NCI-H1092 treated with DMSO at 0.1 percent for 48 hours (cell line): ENCODE data around the gene MYOC.
"Not testable (repeated sequence)": the region's sequence is repeated elsewhere in the genome, so short reads cannot be mapped to it uniquely, and the experiment has no call there.

Experiments used
- DNase-seq: peaks from one replicate; lab custom pipeline; 2025; lab: John Stamatoyannopoulos, UW

MYOC gene

DNA sequence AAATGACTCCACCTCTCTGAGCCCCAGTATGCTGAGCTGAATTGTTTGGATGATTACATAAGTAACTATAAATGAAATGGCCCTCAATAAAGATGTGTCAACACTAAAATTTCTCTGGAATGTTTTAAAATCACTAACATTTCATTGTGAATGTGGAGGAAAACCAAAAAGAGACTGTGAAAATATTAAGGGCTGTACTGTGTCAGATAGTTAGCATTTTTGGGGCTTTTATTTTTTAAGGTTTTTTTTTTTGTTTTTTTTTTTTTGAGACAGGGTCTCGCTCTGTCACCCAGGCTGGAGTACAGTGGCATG is 6.3 kb downstream of the MYOC start:
- no peak for DNase-seq

DNA sequence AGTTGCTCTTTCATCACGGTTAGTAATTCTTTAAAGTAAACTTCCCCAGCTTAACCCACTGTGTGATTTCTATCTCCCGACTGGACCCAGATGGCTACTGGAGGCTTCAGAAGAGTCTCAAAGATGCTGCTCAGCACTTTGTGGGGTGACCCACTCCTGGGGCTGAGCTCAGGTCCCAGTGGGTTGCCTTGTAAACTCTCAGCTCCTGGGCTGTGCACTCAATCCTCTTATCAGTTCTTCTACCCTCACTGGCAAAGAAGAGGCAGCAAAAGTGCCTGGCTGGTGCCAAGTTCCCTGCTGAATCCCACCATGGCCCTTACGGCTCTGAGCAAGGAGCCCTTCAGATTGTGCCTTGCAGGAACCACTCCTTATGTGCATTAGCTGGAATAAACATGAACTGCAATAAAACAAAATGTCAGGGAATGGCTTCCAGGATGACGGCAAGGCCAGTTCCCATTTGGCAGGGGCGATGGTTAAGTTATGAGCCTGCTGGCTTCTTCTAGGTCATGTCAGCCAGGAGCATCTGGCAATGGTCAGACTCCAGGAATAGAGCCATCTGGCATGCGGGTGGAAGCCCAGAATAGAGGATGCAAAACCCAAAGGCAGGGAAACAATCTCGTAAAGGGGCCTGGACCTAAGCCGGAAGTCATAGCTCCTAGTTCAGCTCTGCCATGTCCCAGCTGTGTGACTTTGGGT is 6.8 kb downstream of the MYOC start:
- DNase-seq: no peak

DNA sequence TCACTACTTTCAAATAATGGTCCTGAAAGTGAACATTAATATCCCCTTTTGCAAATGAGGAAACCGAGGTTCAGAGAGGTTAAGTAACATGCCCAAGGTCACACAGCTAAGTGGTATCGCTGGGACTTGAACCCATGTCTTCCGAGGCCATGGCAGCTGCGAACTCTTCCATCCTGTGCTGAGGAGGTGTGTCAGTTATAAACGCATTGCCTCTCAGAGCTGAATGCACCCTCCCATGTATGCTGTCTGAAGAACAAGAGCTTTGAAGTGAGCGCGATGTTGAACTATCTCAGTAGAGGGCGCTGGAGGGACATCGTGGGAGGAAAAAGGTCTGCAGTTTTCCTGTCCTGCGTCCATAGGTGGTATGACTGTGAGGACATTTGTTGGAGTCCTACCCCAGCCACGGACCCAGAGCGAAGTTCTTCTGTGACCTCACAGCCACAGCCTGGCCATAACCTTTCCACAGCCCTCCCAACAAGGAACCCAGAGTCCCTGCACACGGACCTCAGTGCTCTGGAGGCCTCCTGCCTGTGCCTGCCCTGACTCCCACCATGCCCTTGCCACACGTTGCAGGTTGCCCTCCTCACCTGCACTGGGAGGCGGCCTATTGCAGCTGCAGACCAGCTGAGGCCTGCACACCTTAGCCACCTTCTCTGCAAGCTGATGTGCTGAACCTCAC is 7.5 kb downstream of the MYOC start:
- DNase-seq: peak; percentile 77

DNA sequence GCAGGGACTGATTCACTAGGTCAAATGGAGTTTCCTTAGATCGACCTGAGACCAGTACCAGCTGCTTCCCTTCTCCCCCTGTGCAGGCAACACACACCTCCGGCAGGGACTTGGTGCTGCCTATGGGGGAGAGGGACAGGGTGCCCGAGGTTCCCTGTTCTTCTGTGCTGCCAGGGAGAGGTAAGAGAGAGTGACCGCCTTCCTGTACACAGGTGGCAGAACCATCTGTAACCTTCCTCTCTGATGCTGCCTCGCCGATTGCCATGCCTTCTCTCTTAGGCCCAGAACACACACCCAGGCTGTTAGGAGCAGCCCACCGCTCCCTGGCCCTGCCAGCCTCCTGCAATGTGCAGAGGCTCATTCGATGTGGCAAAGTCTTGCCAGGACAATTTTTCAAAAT is 9.3 kb downstream of the MYOC start:
- DNase-seq: no peak

DNA sequence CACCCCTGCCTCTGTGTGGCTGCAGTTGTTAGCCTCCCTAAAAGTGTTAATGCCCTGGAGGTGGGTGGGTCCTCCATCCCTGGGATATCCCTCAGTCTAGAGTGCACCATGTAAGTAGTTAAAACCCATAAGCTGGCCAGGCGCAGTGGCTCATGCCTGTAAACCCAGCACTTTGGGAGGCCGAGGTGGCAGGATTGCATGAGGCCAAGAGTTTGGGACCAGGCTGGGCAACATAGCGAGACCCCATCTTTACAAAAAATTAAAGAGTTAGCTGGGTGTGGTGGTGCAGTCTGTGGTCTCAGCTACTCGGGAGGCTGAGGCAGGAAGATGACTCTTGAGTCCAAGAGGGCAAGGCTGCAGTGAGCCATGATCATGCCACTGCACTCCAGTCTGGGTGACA is 10.3 kb downstream of the MYOC start:
- no peak for DNase-seq

DNA sequence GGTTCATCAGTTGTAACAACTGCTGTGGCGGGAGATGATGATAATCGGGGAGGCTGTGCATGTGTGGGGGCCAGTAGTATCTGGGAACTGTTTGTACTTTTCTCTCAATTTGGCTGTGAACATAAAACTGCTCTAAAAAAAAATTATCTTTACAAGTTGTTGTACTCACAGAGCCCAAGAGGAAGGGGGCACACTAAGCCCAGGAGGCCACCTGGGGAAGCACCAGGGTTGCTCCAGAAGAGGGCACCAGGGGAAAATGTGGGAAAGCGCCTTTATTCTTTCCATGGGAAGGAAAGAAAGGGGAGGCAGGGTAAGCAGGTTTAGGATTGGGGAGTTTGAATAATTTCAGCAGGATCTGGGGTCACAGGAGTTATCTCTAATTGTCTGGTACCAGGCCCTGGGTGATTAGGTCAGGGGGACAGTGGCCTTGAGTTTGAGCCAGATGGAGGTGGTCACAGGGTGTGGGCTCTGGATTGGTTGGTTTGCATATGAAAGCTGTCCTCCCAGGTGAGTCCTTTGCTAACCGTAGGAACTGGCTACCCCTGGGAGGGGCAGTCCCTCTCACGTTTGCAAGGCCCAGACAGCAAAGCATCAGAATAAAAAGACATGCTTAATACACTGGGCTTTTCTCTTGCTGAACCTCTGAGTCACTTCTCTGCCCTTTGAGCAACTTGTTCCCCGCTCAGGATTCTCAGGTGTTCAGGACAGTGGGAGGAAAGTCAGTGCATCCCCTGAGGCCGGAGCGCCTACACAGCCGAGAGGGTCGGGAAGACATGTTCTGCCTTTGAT is 11.2 kb downstream of the MYOC start:
- no peak for DNase-seq

DNA sequence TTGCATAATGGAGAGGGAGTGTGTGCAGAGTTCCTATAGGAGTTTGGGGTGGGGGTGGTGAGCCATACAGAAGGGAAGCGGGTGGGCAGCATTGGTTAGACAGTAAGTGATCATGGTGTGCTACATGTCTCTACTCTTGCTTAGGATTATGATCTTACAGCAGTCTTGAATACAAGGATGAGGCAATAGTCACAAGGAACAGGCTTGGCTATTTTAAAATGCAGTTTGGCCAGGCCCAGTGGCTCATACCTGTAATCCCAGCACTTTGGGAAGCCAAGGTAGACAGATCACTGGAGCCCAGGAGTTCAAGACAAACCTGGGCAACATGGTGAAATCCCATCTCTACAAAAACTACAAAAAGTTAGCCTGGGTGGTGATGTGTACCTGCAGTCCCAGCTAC is 12.3 kb downstream of the MYOC start:
- DNase-seq: no peak

DNA sequence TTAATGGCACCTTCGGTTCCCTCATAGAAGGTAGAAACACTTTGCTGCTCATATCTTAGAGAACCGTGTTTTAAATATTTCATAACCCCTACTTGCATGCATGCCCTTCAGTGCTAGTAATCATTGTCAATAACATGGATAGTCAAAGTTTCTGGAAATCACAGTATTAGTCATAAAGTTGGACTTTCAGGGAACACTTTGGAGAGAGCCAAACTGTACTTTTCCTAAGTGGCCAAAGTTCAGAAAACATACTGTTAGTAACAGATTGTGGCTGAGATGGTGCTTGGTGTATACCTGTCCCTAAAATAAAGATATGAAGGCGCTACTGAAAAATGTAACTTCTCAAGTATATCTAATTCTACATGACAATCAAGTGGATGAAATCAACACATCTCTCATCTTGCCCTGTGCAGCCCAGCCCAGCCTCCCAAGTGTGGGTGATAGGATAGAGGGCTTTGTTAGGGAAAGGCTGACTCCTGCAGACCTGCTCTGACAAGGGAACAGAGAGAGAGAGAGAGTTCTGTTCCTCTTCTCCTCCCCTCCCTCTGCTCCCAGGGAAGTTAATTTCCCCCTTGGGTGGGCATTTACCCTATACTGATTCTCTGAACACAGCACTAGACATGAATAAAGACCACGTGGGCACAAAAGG is 14.4 kb downstream of the MYOC start:
- DNase-seq: no peak

DNA sequence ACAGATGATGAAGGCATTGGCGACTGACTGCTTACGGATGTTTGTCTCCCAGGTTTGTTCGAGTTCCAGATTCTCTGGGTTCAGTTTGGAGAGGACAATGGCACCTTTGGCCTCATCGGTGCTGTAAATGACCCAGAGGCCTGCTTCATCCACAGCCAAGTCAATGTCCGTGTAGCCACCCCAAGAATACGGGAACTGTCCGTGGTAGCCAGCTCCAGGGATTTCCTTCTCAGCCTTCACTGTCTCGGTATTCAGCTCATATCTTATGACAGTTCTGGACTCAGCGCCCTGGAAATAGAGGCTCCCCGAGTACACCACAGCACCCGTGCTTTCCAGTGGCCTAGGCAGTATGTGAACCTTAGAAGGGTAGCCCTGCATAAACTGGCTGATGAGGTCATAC is 16.3 kb downstream of the MYOC start:
- DNase-seq: no peak

DNA sequence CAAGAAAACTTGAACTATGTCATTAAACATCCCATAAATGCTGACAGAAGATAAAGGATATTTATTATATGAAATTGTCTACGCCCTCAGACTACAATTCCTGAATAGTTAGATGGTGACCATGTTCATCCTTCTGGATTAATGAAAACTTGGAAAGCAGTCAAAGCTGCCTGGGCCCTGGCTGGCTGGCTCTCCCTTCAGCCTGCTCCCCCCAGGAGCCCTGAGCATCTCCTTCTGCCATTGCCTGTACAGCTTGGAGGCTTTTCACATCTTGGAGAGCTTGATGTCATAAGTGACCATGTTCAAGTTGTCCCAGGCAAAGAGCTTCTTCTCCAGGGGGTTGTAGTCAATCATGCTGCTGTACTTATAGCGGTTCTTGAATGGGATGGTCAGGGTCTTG is 16.8 kb downstream of the MYOC start:
- no peak for DNase-seq

DNA sequence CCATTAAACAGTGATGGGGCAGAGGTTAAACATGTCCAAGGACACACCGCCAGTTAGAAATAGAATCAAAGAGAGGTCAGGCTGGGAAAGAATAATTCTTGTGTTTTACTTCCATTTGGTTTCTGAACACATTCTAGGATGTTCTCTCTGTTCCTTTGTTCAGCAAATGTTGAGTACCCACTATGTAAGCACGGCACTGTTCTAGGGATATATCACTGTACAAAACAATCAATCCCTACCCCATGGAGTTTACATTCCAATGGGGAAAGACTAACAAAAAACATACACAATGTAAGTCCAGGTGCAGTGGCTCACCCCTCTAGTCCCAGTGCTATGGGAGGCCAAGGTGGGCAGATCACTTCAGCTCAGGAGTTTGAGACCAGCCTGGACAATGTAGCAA is 24.3 kb downstream of the MYOC start:
- DNase-seq: no peak

DNA sequence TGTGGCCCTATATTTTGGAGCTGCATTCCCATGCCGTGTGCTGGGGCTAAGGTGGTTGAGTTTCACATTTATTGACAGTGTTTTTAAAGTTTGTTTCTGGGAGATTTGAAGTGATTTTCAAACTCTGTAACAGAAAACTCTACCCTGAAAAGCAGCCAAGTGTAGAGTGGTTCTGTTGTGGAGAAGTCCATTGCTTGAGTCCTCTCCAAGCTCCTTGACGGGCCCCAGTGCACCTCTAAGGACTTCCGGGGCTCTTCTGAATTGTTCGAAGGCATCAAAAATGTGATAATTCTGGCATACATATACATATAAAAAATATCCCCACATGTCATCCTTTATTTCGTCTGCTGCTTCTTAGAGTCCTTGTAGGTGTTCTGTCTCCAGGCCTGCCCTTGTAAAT is 25.5 kb downstream of the MYOC start:
- no peak for DNase-seq

DNA sequence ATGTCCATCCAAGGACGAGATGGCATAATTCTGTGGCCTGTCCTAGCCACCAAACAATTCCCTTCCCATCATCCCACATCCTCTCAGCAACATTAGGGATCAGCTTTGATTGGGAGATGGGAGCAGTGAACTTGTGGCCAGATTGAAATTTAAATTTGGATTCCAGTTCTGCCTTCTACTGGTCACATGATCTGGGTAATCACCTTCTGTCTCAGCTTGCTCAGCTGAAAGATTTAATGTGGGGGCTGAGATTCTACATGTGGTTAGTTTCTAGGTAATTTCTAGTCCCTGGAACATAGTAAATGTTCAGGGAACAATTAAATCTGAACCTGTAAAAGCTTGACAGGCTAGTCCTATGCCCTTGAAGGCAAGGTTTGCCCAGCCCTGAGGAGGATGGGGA is 27.3 kb downstream of the MYOC start:
- DNase-seq: no peak

DNA sequence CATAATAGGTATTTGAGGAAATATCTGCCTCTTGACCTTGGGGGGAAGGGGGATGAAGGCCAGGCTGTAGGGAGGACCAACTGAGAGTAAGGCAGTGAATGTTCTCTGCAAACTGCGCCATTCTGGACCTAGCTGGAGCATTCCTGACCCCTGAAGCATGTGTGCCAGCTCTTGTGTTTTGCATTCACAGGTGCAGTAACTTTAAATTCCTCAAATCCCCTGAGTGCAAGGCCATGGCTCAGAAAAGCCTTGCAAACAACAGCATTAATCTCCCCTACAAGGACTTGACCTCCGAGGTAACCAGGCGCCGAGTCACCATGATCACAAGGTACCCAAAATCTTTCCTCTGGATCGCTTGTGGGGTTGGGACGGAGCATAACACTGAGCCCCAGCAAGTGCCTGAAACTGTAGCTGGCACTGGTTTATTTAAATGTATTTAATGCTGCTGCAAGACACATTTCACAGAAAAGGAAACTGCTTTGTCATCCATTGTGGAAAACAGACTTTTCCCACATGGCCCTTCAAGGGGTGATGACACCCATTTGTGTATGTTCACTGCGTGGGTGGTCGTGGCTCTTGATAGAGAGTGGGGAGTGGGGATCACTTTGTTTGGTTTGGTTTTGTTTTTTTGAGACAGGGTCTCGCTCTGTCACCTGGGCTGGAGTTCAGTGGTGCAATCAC is 28.7 kb downstream of the MYOC start:
- no peak for DNase-seq

DNA sequence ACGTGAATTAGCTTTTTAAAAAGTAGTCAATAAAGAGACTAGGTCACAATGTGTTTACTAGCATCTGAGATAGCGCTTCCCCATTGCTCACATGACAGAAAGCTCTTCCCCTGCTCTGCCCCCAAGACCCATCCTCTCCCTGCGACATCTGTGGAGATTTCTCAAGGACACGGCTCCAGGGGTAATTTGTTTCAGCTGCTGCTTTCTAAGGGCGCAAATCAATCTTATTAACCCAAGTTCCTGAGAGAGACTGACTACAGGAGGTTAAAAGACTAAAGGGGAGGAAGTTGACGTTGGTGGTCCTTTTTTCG is 30.4 kb downstream of the MYOC start, which contains the start of gene MYOCOS:
TSS of gene MYOCOS (plus strand) at position 92 of the 311 bp plus-strand sequence. CDS start 1,641 bp downstream, outside the sequence.
- DNase-seq: no peak

DNA sequence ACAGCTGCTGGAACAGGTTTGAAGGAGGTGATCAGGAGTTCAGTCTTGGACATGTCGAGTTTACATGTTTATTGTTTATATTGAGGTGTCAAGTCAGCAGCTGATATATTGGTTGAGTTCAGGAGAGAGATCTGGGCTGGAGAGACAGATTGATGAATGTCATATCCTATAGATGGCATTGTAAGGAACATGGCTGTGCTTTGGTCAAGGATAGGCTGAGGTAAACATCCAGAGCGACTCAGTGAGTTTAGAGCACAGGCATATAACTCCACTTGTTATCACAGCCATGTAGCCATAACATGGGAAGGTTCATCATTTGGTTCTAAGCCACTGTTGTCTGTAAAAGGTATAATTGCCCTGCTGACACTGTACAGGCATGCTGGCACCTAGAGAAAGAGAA is 35.9 kb downstream of the MYOC start:
- no peak for DNase-seq

DNA sequence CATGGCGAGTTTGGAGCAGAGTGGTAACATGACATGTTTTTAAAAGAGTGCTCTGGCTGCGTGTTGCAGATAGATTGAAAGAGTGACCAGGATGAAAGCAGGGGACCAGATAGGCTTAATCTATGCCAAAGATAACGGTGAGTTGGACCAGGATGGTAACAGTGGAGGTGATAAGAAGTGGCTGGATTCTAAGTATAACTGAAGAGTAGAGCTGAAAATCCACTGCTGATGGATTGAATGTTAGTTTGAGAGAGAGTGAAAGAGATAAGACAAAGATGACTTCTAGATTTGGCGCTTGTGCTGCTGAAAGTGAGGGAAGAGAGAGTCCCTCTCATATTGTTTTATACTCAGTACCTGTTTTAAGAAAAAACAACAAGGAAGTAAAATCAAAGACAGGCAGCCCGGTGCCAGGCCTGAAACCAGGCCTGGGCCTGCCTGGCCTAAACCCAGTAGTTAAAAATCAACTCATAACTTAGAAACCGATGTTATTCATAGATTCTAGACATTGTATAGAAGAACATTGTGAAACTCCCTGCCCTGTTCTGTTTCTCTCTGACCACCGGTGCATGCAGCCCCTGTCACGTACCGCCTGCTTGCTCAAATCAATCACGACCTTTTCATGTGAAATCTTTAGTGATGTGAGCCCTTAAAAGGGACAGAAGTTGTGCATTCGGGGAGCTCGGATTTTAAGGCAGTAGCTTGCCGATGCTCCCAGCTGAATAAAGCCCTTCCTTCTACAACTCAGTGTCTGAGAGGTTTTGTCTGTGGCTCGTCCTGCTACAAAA is 37.2 kb downstream of the MYOC start:
- DNase-seq: not testable (repeated sequence)

DNA sequence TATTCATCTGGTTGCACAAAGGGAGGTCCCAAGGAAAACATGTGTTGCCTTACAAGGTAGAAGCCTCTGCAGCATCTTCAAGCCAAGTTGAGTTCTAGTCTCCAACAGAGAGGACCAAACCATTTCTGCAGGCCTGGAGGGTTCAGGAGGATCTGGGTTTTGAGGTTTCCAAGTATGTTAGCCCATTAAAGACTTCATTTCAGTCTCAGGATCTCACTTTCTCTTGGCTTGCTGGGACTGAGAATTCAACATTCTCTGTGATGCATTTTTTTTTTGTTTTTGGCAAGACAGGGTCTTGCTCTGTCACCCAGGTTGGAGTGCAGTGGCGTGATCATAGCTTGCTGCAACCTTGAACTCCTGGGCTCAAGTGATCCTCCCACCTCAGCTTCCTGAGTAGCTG is 39.2 kb downstream of the MYOC start:
- no peak for DNase-seq

DNA sequence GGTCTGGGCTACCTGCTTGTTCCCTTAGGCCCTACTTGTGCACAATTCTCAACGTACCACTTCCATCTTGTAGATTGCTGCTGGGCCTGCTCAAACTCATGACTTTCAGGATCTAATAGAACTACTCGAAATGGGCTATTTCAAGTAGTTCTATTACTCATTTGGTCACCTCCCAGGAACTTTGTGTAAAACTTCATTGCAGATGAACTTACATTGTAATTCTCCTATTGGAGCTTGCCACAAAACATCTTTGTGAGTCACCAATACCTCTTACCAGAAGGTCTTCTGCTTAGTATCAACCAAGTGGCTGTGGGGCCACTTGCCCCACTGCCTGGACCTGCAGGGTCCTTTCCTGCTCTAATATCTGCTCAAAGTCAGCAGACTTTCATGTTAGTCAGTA is 41.2 kb downstream of the MYOC start:
- DNase-seq: no peak

DNA sequence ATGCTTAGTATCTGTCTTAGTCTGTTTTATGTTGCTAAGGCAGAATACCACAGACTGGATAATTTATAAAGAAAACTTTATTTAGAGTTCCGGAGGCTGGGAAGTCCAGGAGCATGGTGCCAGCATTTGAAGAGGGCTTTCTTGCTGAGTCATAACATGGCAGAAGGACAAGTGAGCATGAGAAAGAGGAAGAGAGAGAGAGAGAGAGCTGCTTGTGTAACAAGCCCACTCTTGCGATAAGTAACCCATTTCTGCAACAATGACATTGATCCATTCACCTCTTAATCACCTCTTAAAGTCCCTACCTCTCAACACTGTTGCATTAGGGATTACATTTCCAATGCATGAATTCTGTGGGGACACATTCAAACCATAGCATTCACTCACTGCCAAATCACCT is 42.1 kb downstream of the MYOC start:
- peak; percentile 63 for DNase-seq

DNA sequence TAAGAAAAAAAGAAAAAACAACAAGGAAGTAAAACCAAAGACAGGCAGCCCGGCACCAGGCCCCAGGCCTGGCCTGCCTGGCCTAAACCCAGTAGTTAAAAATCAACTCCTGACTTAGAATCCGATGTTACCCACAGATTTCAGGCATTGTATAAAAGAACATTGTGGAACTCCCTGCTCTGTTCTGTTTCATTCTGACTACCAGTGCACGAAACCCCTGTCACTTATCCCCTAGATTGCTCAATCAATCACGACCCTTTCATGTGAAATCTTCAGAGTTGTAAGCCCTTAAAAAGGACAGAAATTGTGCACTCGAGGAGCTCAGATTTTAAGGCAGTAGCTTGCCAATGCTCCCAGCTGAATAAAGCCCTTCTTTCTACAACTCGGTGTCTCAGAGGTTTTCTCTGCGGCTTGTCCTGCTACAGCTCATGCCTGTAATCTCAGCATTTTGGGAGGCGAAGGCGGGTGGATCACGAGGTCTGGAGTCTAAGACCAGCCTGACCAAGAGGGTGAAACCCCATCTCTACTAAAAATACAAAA is 46.0 kb downstream of the MYOC start:
- DNase-seq: no peak
